CD14-positive monocyte (primary cell): ENCODE results near the gene MBD5. TPM values are rescaled to one million over a fixed set of nuclear protein-coding genes. Genes with fewer than 3 reads are reported as not detected.

Experiments
- DNase-seq, 3 donors: peaks; one replicate each; pipeline ENCODE4 v3.0.0-alpha.2; 2011 to 2022
- H2AFZ ChIP-seq: 2 replicates; pipeline ENCODE4 v1.6.0; 2012; ENCODE audit warnings: mild to moderate bottlenecking, low read depth, low read length, inconsistent platforms; ENCODE audit not compliant: insufficient read depth, poor library complexity, severe bottlenecking
- H3K27ac ChIP-seq, 2 donors: 1 replicate in 1 of 2; 2 replicates in 1 of 2; pipeline ENCODE4 v1.5.1; 2012 to 2013; ENCODE audit warnings: low read length in 2 of 2, control low read depth in 1 of 2, inconsistent platforms in 1 of 2, low read depth in 1 of 2, mild to moderate bottlenecking in 1 of 2
- H3K27me3 ChIP-seq, 2 donors: one replicate each; pipeline versions ENCODE4 v1.6.0 to v1.6.1; 2011 to 2013; ENCODE audit warnings: low read length in 2 of 2; ENCODE audit not compliant: control insufficient read depth in 2 of 2, insufficient read depth in 2 of 2
- H3K36me3 ChIP-seq, 2 donors: replicated peaks in 1 of 2; 1 replicate in 1 of 2; 2 replicates in 1 of 2; pipeline versions ENCODE4 v1.5.1 to v1.6.1; 2012 to 2013; ENCODE audit warnings: low read length in 2 of 2, control low read depth in 1 of 2, inconsistent platforms in 1 of 2, mild to moderate bottlenecking in 1 of 2; ENCODE audit not compliant: insufficient read depth in 2 of 2, control insufficient read depth in 1 of 2
- H3K4me1 ChIP-seq, 2 donors: 1 replicate in 1 of 2; 2 replicates in 1 of 2; pipeline versions ENCODE4 v1.5.1 to v1.6.1; 2012 to 2013; ENCODE audit warnings: low read length in 2 of 2, control low read depth in 1 of 2, inconsistent platforms in 1 of 2, mild to moderate bottlenecking in 1 of 2, moderate library complexity in 1 of 2; ENCODE audit not compliant: insufficient read depth in 2 of 2, control insufficient read depth in 1 of 2
- H3K4me2 ChIP-seq: replicated peaks from 2 replicates; pipeline ENCODE3; 2012; ENCODE audit warnings: low read length, moderate library complexity, mild to moderate bottlenecking; ENCODE audit not compliant: poor library complexity, severe bottlenecking; ENCODE audit errors: extremely low read depth
- H3K4me3 ChIP-seq, 3 experiments: fragments of 200-600 bp in 1 of 3; sonication (generic) in 1 of 3; replicated peaks in 1 of 3; 1 replicate in 2 of 3; 2 replicates in 1 of 3; pipeline ENCODE4 v1.5.1; 2011 to 2013; ENCODE audit warnings: low read length in 3 of 3, mild to moderate bottlenecking in 3 of 3, control low read depth in 2 of 3, low read depth in 2 of 3, inconsistent platforms in 1 of 3, moderate library complexity in 1 of 3
- H3K79me2 ChIP-seq: 2 replicates; pipeline ENCODE4 v1.6.0; 2012; ENCODE audit warnings: mild to moderate bottlenecking, control low read depth, inconsistent platforms, low read length, moderate library complexity; ENCODE audit not compliant: insufficient read depth
- H3K9ac ChIP-seq: 2 replicates; pipeline ENCODE4 v1.6.0; 2017; ENCODE audit warnings: low read length, mild to moderate bottlenecking; ENCODE audit not compliant: insufficient read depth, poor library complexity, severe bottlenecking
- H3K9me3 ChIP-seq, 2 donors: replicated peaks in 1 of 2; 1 replicate in 1 of 2; 2 replicates in 1 of 2; pipeline versions ENCODE4 v1.5.1 to v1.6.1; 2012 to 2013; ENCODE audit warnings: low read length in 2 of 2, control low read depth in 1 of 2; ENCODE audit not compliant: control insufficient read depth in 1 of 2, insufficient read depth in 1 of 2
- H4K20me1 ChIP-seq: 2 replicates; pipeline ENCODE4 v1.6.0; 2012; ENCODE audit warnings: mild to moderate bottlenecking, low read length, control low read depth, moderate library complexity; ENCODE audit not compliant: insufficient read depth
- H3K27ac Mint-ChIP-seq, 7 donors: one replicate each; pipeline ENCODE4 v1.8.0; 2020; ENCODE audit warnings: mild to moderate bottlenecking in 7 of 7, mixed read lengths in 7 of 7, moderate library complexity in 6 of 7, inconsistent platforms in 2 of 7
- H3K27me3 Mint-ChIP-seq, 3 donors: one replicate each; pipeline ENCODE4 v1.8.0; 2021 to 2022; ENCODE audit warnings: low read depth in 3 of 3, mild to moderate bottlenecking in 3 of 3, mixed read lengths in 3 of 3, moderate library complexity in 3 of 3, inconsistent platforms in 1 of 3
- H3K36me3 Mint-ChIP-seq, 2 donors: one replicate each; pipeline ENCODE4 v1.8.0; 2020; ENCODE audit warnings: mixed read lengths in 2 of 2, inconsistent platforms in 1 of 2, mild to moderate bottlenecking in 1 of 2
- H3K4me1 Mint-ChIP-seq: one replicate; pipeline ENCODE4 v1.8.0; 2020; ENCODE audit warnings: mild to moderate bottlenecking, mixed read lengths
- H3K4me3 Mint-ChIP-seq, 2 donors: one replicate each; pipeline ENCODE4 v1.8.0; 2020; ENCODE audit warnings: mild to moderate bottlenecking in 2 of 2, mixed read lengths in 2 of 2, moderate library complexity in 1 of 2
- H3K9me3 Mint-ChIP-seq, 7 donors: one replicate each; pipeline ENCODE4 v1.8.0; 2020 to 2022; ENCODE audit warnings: mixed read lengths in 7 of 7, mild to moderate bottlenecking in 6 of 7, moderate library complexity in 6 of 7, inconsistent platforms in 2 of 7
- WGBS: methylation state at CpG from one replicate; pipeline ENCODE4 v1.1.5; 2013; ENCODE audit warnings: missing lambda C conversion rate; ENCODE audit not compliant: insufficient coverage; 5-methylcytosine and 5-hydroxymethylcytosine counted together
- intact Hi-C, 2 donors: fragments of 100-400 bp; cut with micrococcal nuclease; formaldehyde crosslinking; loops; one replicate each; pipeline versions ENCODE4 v1.15.0 to v1.15.1; 2023
- polyA plus RNA-seq, 3 donors: library from polyadenylated mRNA; depleted of rRNA in 1 of 3; unstranded in 2 of 3; stranded (reverse) in 1 of 3; fragments of 300-500 nt in 2 of 3; fragments of >200 nt in 1 of 3; fragmentation: Illumina TruSeq in 2 of 3; gene quantifications; 1 replicate in 2 of 3; 2 replicates in 1 of 3; pipeline ENCODE4 v1.2.3, GENCODE V29; 2012 to 2021
- TF ChIP-seq, protein P1 (sequence below): fragments of 200-600 bp; IDR thresholded peaks from one replicate; pipeline ENCODE4 v1.8.0; 2022; ENCODE audit warnings: antibody characterized with exemption, mild to moderate bottlenecking

Gene MBD5
- polyA plus RNA-seq, 3 donors: 2.3 to 5.7 (median 3.5) TPM

DNA sequence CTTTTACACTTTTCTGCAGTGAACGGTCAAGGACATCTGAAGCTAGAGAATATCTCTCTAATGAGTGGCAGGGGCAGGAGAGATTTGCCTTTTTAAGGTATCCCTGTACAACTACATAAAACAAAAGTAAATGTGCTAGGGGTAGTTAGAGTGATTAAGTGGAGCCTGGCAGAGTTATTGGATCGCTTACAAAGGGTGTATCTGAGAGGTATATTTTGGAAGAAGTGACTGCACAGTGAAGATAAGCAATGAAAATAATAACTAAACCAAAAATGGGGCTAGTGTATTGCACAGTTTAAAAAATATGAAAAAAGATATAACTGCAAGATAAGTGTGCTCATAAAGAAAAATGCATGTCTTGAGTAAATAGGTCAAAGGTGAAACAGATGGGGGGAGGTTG is 430.2 kb downstream of the MBD5 start:
- no peak overlapping the region for H2AFZ ChIP-seq
- H3K9ac ChIP-seq: no peak overlapping the region
- no peaks in the 10 kb centered on the region for H3K4me1 ChIP-seq
- Mint-ChIP-seq H3K36me3 (no peaks in the 10 kb centered on the region), H3K27me3 (no peaks in the 10 kb centered on the region), H3K27ac (no peak overlapping the region), H3K4me3 (no peak overlapping the region), H3K9me3 (peaks cover 0 to 2% (median 0%) of the 10 kb centered on the region in 7 donors), H3K4me1 (no peaks in the 10 kb centered on the region)
- TF ChIP-seq, protein P1, sequence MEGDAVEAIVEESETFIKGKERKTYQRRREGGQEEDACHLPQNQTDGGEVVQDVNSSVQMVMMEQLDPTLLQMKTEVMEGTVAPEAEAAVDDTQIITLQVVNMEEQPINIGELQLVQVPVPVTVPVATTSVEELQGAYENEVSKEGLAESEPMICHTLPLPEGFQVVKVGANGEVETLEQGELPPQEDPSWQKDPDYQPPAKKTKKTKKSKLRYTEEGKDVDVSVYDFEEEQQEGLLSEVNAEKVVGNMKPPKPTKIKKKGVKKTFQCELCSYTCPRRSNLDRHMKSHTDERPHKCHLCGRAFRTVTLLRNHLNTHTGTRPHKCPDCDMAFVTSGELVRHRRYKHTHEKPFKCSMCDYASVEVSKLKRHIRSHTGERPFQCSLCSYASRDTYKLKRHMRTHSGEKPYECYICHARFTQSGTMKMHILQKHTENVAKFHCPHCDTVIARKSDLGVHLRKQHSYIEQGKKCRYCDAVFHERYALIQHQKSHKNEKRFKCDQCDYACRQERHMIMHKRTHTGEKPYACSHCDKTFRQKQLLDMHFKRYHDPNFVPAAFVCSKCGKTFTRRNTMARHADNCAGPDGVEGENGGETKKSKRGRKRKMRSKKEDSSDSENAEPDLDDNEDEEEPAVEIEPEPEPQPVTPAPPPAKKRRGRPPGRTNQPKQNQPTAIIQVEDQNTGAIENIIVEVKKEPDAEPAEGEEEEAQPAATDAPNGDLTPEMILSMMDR: no peak
- no peaks in the 10 kb centered on the region for H3K9me3 ChIP-seq
- H3K4me2 ChIP-seq: no peak overlapping the region
- H3K27me3 ChIP-seq: no peaks in the 10 kb centered on the region
- no CpG with 5 or more reads among the region's 2 CpGs for WGBS
- DNase-seq: no peak
- H3K79me2 ChIP-seq: no peaks in the 10 kb centered on the region
- H4K20me1 ChIP-seq: no peaks in the 10 kb centered on the region
- no peak overlapping the region for H3K27ac ChIP-seq
- intact Hi-C loops: no loop called here
- H3K36me3 ChIP-seq: no peaks in the 10 kb centered on the region
- H3K4me3 ChIP-seq: no peak overlapping the region

DNA sequence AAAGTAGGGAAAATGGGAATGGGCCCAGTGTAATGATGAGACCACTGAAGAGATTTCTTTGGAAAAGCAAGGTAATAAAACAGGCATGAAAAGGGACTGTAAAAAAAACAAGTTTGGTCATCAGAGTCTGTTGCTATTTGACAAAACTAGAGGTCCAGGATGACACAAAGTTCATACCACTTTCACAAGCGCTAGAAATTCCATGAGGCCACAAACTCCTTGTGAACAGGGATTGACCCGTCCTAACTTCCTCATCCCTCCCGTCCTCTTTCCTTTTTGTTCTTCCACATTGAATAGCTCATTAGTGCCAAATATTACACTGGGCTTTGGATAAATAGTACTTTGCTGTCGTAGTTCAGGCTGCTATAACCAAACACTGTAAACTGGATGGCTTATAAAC is 434.9 kb downstream of the MBD5 start:
- Histone ChIP-seq H3K9me3 (no peaks in the 10 kb centered on the region), H3K27ac (no peak overlapping the region), H2AFZ (no peak overlapping the region), H3K4me1 (no peaks in the 10 kb centered on the region), H3K79me2 (no peaks in the 10 kb centered on the region), H3K36me3 (no peaks in the 10 kb centered on the region), H3K4me2 (no peak overlapping the region), H3K9ac (no peak overlapping the region), H3K27me3 (no peaks in the 10 kb centered on the region), H4K20me1 (no peaks in the 10 kb centered on the region), H3K4me3 (no peak overlapping the region)
- Mint-ChIP-seq H3K4me3 (no peak overlapping the region), H3K36me3 (no peaks in the 10 kb centered on the region), H3K4me1 (no peaks in the 10 kb centered on the region), H3K27ac (no peak overlapping the region), H3K9me3 (peaks cover 0 to 2% (median 0%) of the 10 kb centered on the region in 7 donors), H3K27me3 (no peaks in the 10 kb centered on the region)
- no peak for DNase-seq
- TF ChIP-seq, protein P1: no peak
- WGBS: 90% methylated on average over 1 of the region's 4 CpGs
- intact Hi-C loops: no loop called here
